ENCODE results near the gene DAP.

Gene DAP

DNA sequence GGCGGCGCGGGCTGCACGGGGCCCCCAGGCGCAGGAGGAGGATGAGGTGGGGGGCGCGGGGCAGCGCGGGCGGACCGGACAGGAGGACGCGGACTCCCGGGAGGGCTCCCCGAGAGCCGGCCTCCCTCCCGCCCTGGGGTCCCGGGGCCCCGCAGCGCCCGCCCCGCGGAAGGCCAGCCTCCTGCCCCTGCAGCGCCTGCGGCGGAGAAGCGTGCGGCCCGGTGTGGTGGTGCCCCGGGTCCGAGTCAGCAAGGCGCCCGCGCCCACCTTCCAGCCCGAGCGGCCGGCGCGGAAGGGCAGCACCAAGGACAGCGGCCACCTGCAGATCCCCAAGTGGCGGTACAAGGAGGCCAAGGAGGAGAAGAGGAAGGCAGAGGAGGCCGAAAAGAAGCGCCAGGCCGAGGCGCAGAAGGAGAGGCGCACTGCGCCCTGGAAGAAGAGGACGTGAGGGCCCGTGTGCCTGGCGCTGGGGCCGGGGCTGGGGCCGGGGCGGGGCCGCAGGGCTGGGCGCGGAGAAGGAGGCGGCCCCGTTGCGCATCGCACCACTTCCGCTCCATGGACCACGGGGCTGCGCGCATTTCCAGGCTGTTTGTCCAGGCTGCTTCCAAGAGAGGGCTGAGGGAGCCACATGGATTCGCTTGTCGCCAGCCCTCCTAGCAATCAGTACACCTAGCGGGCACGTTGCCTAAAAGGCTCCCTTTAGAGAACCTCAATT lies 111.2 kb downstream of the DAP start:
- H4K91ac ChIP-seq (ENCODE audit: low read depth, low read length): no peak overlapping the region
- H3K4me2 ChIP-seq (ENCODE audit: low read length): no peak overlapping the region
- no peak overlapping the region for H2AK5ac ChIP-seq (ENCODE audit: low read length)
- H2BK5ac ChIP-seq (ENCODE audit: low read depth, low read length, poor library complexity): no peak overlapping the region
- H3K23ac ChIP-seq (ENCODE audit: low read length): no peak overlapping the region
- no peak overlapping the region for H4K8ac ChIP-seq (ENCODE audit: low read depth, low read length)
- peaks cover 31 to 38% of the 10 kb centered on the region in 2 experiments for H3K36me3 ChIP-seq (ENCODE audit: control insufficient read depth in 1 of 2, insufficient read depth in 2 of 2, low read length in 2 of 2)
- H3K79me1 ChIP-seq (ENCODE audit: low read length): no peaks in the 10 kb centered on the region
- no peak overlapping the region for H2BK120ac ChIP-seq (ENCODE audit: insufficient read depth, low read length, poor library complexity)
- H3K9ac ChIP-seq (ENCODE audit: low read length): no peak overlapping the region
- H3K14ac ChIP-seq (ENCODE audit: low read length): no peak overlapping the region
- H3K4me3 ChIP-seq (ENCODE audit: low read depth, low read length): no peak overlapping the region
- no peak overlapping the region for H3K27ac ChIP-seq (ENCODE audit: low read depth, low read length)
- no peak overlapping the region for H4K12ac ChIP-seq (ENCODE audit: low read depth, low read length)
- no peak overlapping the region for H3K18ac ChIP-seq (ENCODE audit: low read length)
- WGBS (ENCODE audit: extremely low coverage, insufficient coverage, insufficient read length): no CpG with 5 or more reads among the region's 68 CpGs
- H3K4me1 ChIP-seq (ENCODE audit: control insufficient read depth in 1 of 2, insufficient read depth in 2 of 2, low read length in 2 of 2): peaks cover 5 to 7% of the 10 kb centered on the region in 2 experiments
- DNase-seq: peak in 1 of 2 donors; percentile 20
- no peak overlapping the region for H3K4ac ChIP-seq (ENCODE audit: low read depth, low read length)
- no peak overlapping the region for H2BK12ac ChIP-seq (ENCODE audit: low read length)
- H3K79me2 ChIP-seq (ENCODE audit: control insufficient read depth, insufficient read depth, low read length, poor library complexity): no peaks in the 10 kb centered on the region
- no peak overlapping the region for H2AFZ ChIP-seq (ENCODE audit: insufficient read depth, low read length, poor library complexity)
- peaks cover 6% of the 10 kb centered on the region for H3K9me3 ChIP-seq (ENCODE audit: insufficient read depth, low read depth, low read length)
- no peaks in the 10 kb centered on the region for H3K27me3 ChIP-seq (ENCODE audit: insufficient read depth, low read length)

DNA sequence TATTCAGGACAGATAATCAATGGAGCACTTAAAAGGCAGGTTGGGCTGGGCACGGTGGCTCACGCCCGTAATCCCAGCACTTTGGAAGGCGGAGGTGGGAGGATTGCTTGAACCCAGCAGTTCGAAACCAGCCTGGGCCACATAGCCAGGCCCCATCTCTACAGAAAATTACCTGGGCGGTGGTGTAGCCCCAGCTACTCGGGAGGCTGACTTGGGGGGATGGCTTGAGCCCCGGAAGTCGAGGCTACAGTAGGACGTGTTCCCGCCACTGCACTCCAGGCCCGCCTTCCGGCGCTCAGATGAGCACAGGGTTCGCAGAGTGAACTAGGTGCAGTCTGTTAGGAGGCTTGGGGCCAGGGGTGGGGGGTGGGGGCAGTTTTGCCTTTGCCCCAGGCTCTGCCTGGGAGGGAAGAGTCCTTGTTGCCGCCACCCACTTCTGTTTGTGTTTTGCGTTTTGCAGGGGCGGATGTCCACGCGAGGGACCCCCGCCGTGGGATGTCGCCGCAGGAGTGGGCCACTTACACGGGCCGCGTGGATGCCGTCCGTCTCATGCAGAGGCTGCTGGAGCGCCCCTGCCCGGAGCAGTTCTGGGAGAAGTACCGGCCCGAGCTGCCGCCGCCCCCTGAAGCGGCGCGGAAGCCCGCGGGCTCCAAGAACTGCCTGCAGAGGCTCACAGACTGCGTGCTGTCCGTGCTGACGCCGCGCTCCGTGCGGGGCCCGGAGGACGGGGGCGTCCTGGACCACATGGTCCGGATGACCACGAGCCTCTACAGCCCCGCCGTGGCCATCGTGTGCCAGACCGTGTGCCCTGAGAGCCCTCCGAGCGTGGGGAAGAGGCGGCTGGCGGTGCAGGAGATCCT lies 112.0 kb downstream of the DAP start:
- Histone ChIP-seq H3K27me3 (ENCODE audit: insufficient read depth, low read length) (no peaks in the 10 kb centered on the region), H4K12ac (ENCODE audit: low read depth, low read length) (no peak overlapping the region), H3K36me3 (ENCODE audit: control insufficient read depth in 1 of 2, insufficient read depth in 2 of 2, low read length in 2 of 2) (peaks cover 26 to 33% of the 10 kb centered on the region in 2 experiments), H2AFZ (ENCODE audit: insufficient read depth, low read length, poor library complexity) (no peak overlapping the region), H3K18ac (ENCODE audit: low read length) (no peak overlapping the region), H2BK12ac (ENCODE audit: low read length) (no peak overlapping the region), H3K23ac (ENCODE audit: low read length) (no peak overlapping the region), H3K14ac (ENCODE audit: low read length) (no peak overlapping the region), H3K4ac (ENCODE audit: low read depth, low read length) (no peak overlapping the region), H3K9me3 (ENCODE audit: insufficient read depth, low read depth, low read length) (peaks cover 6% of the 10 kb centered on the region), H2BK120ac (ENCODE audit: insufficient read depth, low read length, poor library complexity) (no peak overlapping the region), H3K27ac (ENCODE audit: low read depth, low read length) (no peak overlapping the region), H4K91ac (ENCODE audit: low read depth, low read length) (no peak overlapping the region), H3K79me1 (ENCODE audit: low read length) (no peaks in the 10 kb centered on the region), H3K9ac (ENCODE audit: low read length) (no peak overlapping the region), H3K4me3 (ENCODE audit: low read depth, low read length) (no peak overlapping the region), H3K4me2 (ENCODE audit: low read length) (no peak overlapping the region), H3K4me1 (ENCODE audit: control insufficient read depth in 1 of 2, insufficient read depth in 2 of 2, low read length in 2 of 2) (peaks cover 5 to 7% of the 10 kb centered on the region in 2 experiments), H4K8ac (ENCODE audit: low read depth, low read length) (no peak overlapping the region), H2AK5ac (ENCODE audit: low read length) (no peak overlapping the region), H3K79me2 (ENCODE audit: control insufficient read depth, insufficient read depth, low read length, poor library complexity) (no peaks in the 10 kb centered on the region), H2BK5ac (ENCODE audit: low read depth, low read length, poor library complexity) (no peak overlapping the region)
- no CpG with 5 or more reads among the region's 60 CpGs for WGBS (ENCODE audit: extremely low coverage, insufficient coverage, insufficient read length)
- no peak for DNase-seq

- Histone ChIP-seq H3K9ac (ENCODE audit: low read length) (no peak overlapping the region), H4K12ac (ENCODE audit: low read depth, low read length) (no peak overlapping the region), H2BK120ac (ENCODE audit: insufficient read depth, low read length, poor library complexity) (no peak overlapping the region), H3K36me3 (ENCODE audit: control insufficient read depth in 1 of 2, insufficient read depth in 2 of 2, low read length in 2 of 2) (peaks cover 17 to 20% of the 10 kb centered on the region in 2 experiments), H2AK5ac (ENCODE audit: low read length) (no peak overlapping the region), H4K8ac (ENCODE audit: low read depth, low read length) (no peak overlapping the region), H3K79me1 (ENCODE audit: low read length) (no peaks in the 10 kb centered on the region), H3K4ac (ENCODE audit: low read depth, low read length) (no peak overlapping the region), H2BK5ac (ENCODE audit: low read depth, low read length, poor library complexity) (no peak overlapping the region), H2AFZ (ENCODE audit: insufficient read depth, low read length, poor library complexity) (no peak overlapping the region), H2BK12ac (ENCODE audit: low read length) (no peak overlapping the region), H3K27me3 (ENCODE audit: insufficient read depth, low read length) (no peaks in the 10 kb centered on the region), H3K9me3 (ENCODE audit: insufficient read depth, low read depth, low read length) (peaks cover 6% of the 10 kb centered on the region), H3K23ac (ENCODE audit: low read length) (no peak overlapping the region), H3K14ac (ENCODE audit: low read length) (no peak overlapping the region), H3K79me2 (ENCODE audit: control insufficient read depth, insufficient read depth, low read length, poor library complexity) (no peaks in the 10 kb centered on the region), H3K27ac (ENCODE audit: low read depth, low read length) (no peak overlapping the region), H3K4me2 (ENCODE audit: low read length) (no peak overlapping the region), H4K91ac (ENCODE audit: low read depth, low read length) (no peak overlapping the region), H3K4me3 (ENCODE audit: low read depth, low read length) (no peak overlapping the region), H3K18ac (ENCODE audit: low read length) (no peak overlapping the region), H3K4me1 (ENCODE audit: control insufficient read depth in 1 of 2, insufficient read depth in 2 of 2, low read length in 2 of 2) (peaks cover 5 to 7% of the 10 kb centered on the region in 2 experiments)
- no peak for DNase-seq
- WGBS (ENCODE audit: extremely low coverage, insufficient coverage, insufficient read length): no CpG with 5 or more reads among the region's 5 CpGs
Observed at GRCh38 chr5:10647640-10648039, 113.4 kb downstream of the DAP start.

DNA sequence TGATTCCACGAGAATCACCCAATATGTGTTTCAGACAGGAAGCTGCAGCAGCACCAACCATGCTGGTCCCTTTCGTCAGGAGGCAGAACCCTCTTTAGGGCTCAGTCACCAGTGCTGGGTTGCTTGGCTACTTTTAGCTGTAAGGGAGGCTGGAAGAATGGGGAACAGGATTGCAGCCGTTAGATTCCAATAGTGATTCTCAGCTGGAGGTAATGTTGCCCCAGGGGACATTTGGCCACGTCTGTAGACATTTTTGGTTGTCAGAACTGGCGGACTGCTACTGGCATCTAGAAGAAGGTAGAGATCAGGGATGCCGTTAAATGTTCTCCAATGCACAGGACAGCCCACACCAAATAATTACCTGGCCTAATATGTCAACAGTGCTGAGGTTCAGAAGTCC lies 115.4 kb downstream of the DAP start:
- no CpG with 5 or more reads among the region's 6 CpGs for WGBS (ENCODE audit: extremely low coverage, insufficient coverage, insufficient read length)
- Histone ChIP-seq H2BK12ac (ENCODE audit: low read length) (no peak overlapping the region), H4K12ac (ENCODE audit: low read depth, low read length) (no peak overlapping the region), H2BK5ac (ENCODE audit: low read depth, low read length, poor library complexity) (no peak overlapping the region), H3K9me3 (ENCODE audit: insufficient read depth, low read depth, low read length) (peaks cover 6% of the 10 kb centered on the region), H3K79me1 (ENCODE audit: low read length) (no peaks in the 10 kb centered on the region), H2AFZ (ENCODE audit: insufficient read depth, low read length, poor library complexity) (no peak overlapping the region), H3K79me2 (ENCODE audit: control insufficient read depth, insufficient read depth, low read length, poor library complexity) (no peaks in the 10 kb centered on the region), H3K18ac (ENCODE audit: low read length) (no peak overlapping the region), H3K4me1 (ENCODE audit: control insufficient read depth in 1 of 2, insufficient read depth in 2 of 2, low read length in 2 of 2) (peaks cover 5 to 7% of the 10 kb centered on the region in 2 experiments), H2BK120ac (ENCODE audit: insufficient read depth, low read length, poor library complexity) (no peak overlapping the region), H4K8ac (ENCODE audit: low read depth, low read length) (no peak overlapping the region), H2AK5ac (ENCODE audit: low read length) (no peak overlapping the region), H3K27ac (ENCODE audit: low read depth, low read length) (no peak overlapping the region), H3K36me3 (ENCODE audit: control insufficient read depth in 1 of 2, insufficient read depth in 2 of 2, low read length in 2 of 2) (peaks cover 5 to 10% of the 10 kb centered on the region in 2 experiments), H3K14ac (ENCODE audit: low read length) (no peak overlapping the region), H4K91ac (ENCODE audit: low read depth, low read length) (no peak overlapping the region), H3K4me2 (ENCODE audit: low read length) (no peak overlapping the region), H3K9ac (ENCODE audit: low read length) (no peak overlapping the region), H3K27me3 (ENCODE audit: insufficient read depth, low read length) (no peaks in the 10 kb centered on the region), H3K4me3 (ENCODE audit: low read depth, low read length) (no peak overlapping the region), H3K4ac (ENCODE audit: low read depth, low read length) (no peak overlapping the region), H3K23ac (ENCODE audit: low read length) (no peak overlapping the region)
- DNase-seq: peak; percentile 85 to 92

Data from trophoblast cell (in vitro differentiated cells and primary cell).